ENCODE measurements around the gene MACF1.

Gene MACF1

DNA sequence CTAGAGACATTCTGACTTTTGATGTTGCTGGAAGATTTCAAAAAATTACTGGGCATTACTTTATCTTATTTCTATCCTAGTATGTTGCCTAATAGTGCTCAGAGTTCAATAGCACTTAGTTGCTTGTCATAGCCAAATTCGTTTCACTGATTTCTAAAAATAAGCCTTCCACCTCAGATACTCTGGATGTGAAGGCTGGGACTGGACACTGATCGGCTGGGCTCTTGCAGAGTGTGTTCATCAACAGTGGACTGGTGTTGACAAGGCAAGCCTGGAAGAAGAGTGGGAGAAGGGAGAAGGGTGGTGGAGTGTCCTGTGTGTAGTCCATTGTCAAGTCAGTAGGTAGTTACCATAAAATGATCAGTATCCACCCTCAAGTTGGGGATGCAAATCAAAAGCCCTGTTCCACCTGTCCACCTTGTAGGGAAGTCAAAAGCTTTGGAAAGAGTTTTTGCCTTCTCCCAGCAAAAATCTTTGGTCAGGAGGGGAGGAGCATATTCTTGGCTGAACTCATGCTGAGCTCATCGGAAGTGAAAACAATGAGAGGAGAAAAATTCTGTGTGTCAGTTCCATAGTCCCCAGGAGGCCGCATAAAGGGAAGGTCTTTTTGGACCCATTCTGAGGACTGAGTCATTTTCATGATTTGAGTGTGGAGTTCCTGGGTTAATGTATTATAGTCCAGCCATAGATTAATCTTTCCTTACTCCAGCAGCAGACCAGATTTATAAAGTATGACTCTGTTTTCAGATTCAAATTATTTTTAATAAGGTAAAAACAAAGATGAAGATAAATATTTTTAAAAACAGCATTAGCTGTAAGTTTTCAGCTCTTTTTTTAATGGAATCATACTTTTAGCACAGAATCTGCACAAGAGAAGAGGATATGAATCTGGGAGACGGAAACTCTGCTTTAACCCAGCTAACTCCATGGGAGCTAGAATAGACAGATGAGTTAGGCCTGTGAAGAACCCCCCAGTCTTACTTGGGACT, 187.5 kb downstream of the MACF1 start:
- H3K4me3 ChIP-seq (ENCODE audit: low read length), result no peak overlapping the region
- TF ChIP-seq, protein P1, sequence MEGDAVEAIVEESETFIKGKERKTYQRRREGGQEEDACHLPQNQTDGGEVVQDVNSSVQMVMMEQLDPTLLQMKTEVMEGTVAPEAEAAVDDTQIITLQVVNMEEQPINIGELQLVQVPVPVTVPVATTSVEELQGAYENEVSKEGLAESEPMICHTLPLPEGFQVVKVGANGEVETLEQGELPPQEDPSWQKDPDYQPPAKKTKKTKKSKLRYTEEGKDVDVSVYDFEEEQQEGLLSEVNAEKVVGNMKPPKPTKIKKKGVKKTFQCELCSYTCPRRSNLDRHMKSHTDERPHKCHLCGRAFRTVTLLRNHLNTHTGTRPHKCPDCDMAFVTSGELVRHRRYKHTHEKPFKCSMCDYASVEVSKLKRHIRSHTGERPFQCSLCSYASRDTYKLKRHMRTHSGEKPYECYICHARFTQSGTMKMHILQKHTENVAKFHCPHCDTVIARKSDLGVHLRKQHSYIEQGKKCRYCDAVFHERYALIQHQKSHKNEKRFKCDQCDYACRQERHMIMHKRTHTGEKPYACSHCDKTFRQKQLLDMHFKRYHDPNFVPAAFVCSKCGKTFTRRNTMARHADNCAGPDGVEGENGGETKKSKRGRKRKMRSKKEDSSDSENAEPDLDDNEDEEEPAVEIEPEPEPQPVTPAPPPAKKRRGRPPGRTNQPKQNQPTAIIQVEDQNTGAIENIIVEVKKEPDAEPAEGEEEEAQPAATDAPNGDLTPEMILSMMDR (IDR thresholded peaks at IDR 0.05; ENCODE audit: low read length), result no peak
- TF ChIP-seq EZH2 (optimal IDR thresholded peaks at IDR 0.05; ENCODE audit: low read depth, low read length), result no peak
- TF ChIP-seq EZH2phosphoT487 (IDR thresholded peaks at IDR 0.05; ENCODE audit: low read length), result no peak
- peaks cover 91% of the 10 kb centered on the region for H3K79me2 ChIP-seq (ENCODE audit: low read length)
- peaks cover 15% of the 10 kb centered on the region; the same call in 1 of the 2 replicates for H3F3A ChIP-seq (ENCODE audit: insufficient read depth, low read length)
- H3K36me3 ChIP-seq (replicated peaks; ENCODE audit: insufficient read depth, low read length), result peaks cover 4% of the 10 kb centered on the region; the same call in 1 of the 2 replicates
- no peak overlapping the region for H3K9ac ChIP-seq (ENCODE audit: low read length)
- no peak overlapping the region for H2AFZ ChIP-seq (ENCODE audit: low read length)
- H3K27me3 ChIP-seq (replicated peaks; ENCODE audit: insufficient read depth, low read length), result no peaks in the 10 kb centered on the region
- no peaks in the 10 kb centered on the region for H3K9me2 ChIP-seq (replicated peaks; ENCODE audit: insufficient read depth, low read length)
- H3K4me1 ChIP-seq (ENCODE audit: low read length), result peaks cover 49% of the 10 kb centered on the region
- no peak overlapping the region for H3K4me2 ChIP-seq (ENCODE audit: low read depth, low read length)
- no peaks in the 10 kb centered on the region for H3K9me3 ChIP-seq (replicated peaks; ENCODE audit: insufficient read depth, low read length)
- H4K20me1 ChIP-seq (ENCODE audit: insufficient read depth, low read length), result no peaks in the 10 kb centered on the region
- no peak for DNase-seq
- H3K27ac ChIP-seq (ENCODE audit: low read length), result no peak overlapping the region

DNA sequence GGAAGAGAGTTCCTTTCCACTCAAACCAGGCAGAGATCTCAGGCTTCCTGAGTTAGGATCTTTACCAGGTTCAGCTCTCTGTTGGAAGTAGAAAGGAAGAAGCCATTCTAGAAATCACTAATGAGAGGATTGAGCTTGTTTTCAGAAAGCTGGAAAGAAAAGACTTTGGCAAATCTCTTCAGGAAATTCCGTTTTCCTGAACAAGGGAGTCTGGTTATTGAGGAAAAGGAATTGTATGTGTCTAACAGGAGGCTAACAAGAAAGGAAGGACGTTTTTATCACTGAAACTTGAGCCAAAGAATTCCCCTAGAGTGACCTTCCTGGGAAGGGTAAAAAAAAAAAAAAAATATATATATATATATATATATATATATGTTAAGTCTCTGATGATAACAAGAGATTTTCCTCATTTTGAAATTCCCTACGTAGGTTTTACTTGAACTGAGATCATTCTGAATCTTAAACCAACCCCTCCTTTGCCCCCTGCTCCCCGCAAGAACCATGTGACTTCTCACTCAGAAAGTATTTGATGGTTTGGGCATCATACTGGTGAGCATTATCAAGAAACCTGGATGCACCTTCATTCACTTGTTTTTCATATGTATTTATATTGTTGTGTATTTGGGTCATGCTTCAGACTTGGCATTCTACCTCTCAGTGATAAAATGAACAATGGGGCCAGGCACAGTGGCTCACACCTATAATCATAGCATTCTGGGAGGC, 188.5 kb downstream of the MACF1 start:
- peaks cover 15% of the 10 kb centered on the region for H3F3A ChIP-seq (ENCODE audit: insufficient read depth, low read length)
- H2AFZ ChIP-seq (ENCODE audit: low read length), result no peak overlapping the region
- peaks cover 4% of the 10 kb centered on the region; the same call in 1 of the 2 replicates for H3K36me3 ChIP-seq (replicated peaks; ENCODE audit: insufficient read depth, low read length)
- H3K4me1 ChIP-seq (ENCODE audit: low read length), result peaks cover 58% of the 10 kb centered on the region
- TF ChIP-seq EZH2phosphoT487 (IDR thresholded peaks at IDR 0.05; ENCODE audit: low read length) (no peak), EZH2 (optimal IDR thresholded peaks at IDR 0.05; ENCODE audit: low read depth, low read length) (no peak)
- TF ChIP-seq, protein P1 (IDR thresholded peaks at IDR 0.05; ENCODE audit: low read length), result no peak
- no peaks in the 10 kb centered on the region for H3K27me3 ChIP-seq (replicated peaks; ENCODE audit: insufficient read depth, low read length)
- H3K79me2 ChIP-seq (ENCODE audit: low read length), result peaks cover 93% of the 10 kb centered on the region
- H3K9ac ChIP-seq (ENCODE audit: low read length), result no peak overlapping the region
- H3K27ac ChIP-seq (ENCODE audit: low read length), result 0 out of 2 replicates have a peak overlapping the region, but pooled peaks have one; percentile 18
- no peaks in the 10 kb centered on the region for H4K20me1 ChIP-seq (ENCODE audit: insufficient read depth, low read length)
- no peaks in the 10 kb centered on the region for H3K9me3 ChIP-seq (replicated peaks; ENCODE audit: insufficient read depth, low read length)
- DNase-seq, result no peak
- no peak overlapping the region for H3K4me2 ChIP-seq (ENCODE audit: low read depth, low read length)
- H3K9me2 ChIP-seq (replicated peaks; ENCODE audit: insufficient read depth, low read length), result no peaks in the 10 kb centered on the region
- H3K4me3 ChIP-seq (ENCODE audit: low read length), result no peak overlapping the region

DNA sequence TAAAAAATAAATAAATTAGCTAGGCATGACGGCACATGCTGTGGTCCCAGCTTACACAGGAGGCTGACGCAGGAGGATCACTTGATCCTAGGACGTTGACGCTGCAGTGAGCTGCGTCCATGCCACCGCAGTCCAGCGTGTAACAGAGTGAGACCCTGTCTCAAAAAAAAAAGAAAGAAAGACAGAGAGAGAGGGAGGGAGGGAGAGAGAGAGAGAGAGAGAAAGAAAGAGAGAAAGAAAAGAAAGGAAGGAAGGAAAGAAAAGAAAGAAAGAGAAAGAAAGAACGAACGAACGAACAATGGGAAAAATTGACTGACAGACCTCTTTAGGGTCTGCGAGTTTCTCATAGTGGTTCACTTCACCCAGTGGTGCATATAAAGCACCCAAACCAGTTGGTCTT, 189.2 kb downstream of the MACF1 start:
- Histone ChIP-seq H3K4me2 (ENCODE audit: low read depth, low read length) (peak overlapping the region; percentile 49), H3K36me3 (replicated peaks; ENCODE audit: insufficient read depth, low read length) (peaks cover 4% of the 10 kb centered on the region; the same call in 1 of the 2 replicates)

More for the DNA sequence above, 189.2 kb downstream of the MACF1 start:
- H3K4me1 ChIP-seq (ENCODE audit: low read length), result peaks cover 64% of the 10 kb centered on the region
- H3K27me3 ChIP-seq (replicated peaks; ENCODE audit: insufficient read depth, low read length), result no peaks in the 10 kb centered on the region
- no peak for DNase-seq
- no peaks in the 10 kb centered on the region for H4K20me1 ChIP-seq (ENCODE audit: insufficient read depth, low read length)
- no peak overlapping the region for H2AFZ ChIP-seq (ENCODE audit: low read length)
- no peak overlapping the region for H3K4me3 ChIP-seq (ENCODE audit: low read length)
- peaks cover 92% of the 10 kb centered on the region for H3K79me2 ChIP-seq (ENCODE audit: low read length)
- H3K9ac ChIP-seq (ENCODE audit: low read length), result no peak overlapping the region
- peaks cover 21% of the 10 kb centered on the region for H3F3A ChIP-seq (ENCODE audit: insufficient read depth, low read length)
- H3K9me3 ChIP-seq (replicated peaks; ENCODE audit: insufficient read depth, low read length), result no peaks in the 10 kb centered on the region
- H3K27ac ChIP-seq (ENCODE audit: low read length), result peak overlapping the region; percentile 71; the same call in 1 of the 2 replicates
- no peaks in the 10 kb centered on the region for H3K9me2 ChIP-seq (replicated peaks; ENCODE audit: insufficient read depth, low read length)
- TF ChIP-seq, protein P1 (IDR thresholded peaks at IDR 0.05; ENCODE audit: low read length), result no peak
- TF ChIP-seq EZH2phosphoT487 (IDR thresholded peaks at IDR 0.05; ENCODE audit: low read length), result no peak
- no peak for TF ChIP-seq EZH2 (optimal IDR thresholded peaks at IDR 0.05; ENCODE audit: low read depth, low read length)
